Neural cell (in vitro differentiated cells): ENCODE measurements around the gene DROSHA. TPM values are rescaled to one million over a fixed set of nuclear protein-coding genes. Genes with fewer than 3 reads are reported as not detected.

Experiments
- H2AFZ ChIP-seq: fragments of 200-600, 300-800 bp; sonication (generic), shearing (Covaris generic); 2 replicates; pipeline ENCODE4 v1.6.0; 2014; ENCODE audit warnings: low read depth, mild to moderate bottlenecking, antibody characterized with exemption, low read length, moderate library complexity
- H3F3A ChIP-seq: fragments of 200-600 bp; shearing (Covaris generic); 2 replicates; pipeline ENCODE4 v1.6.1; 2016; ENCODE audit warnings: mild to moderate bottlenecking, moderate library complexity, mixed read lengths, antibody characterized with exemption, low read length; ENCODE audit not compliant: insufficient read depth, poor library complexity, severe bottlenecking
- H3K27ac ChIP-seq: fragments of 200-600, 300-800 bp; sonication (generic), shearing (Covaris generic); 2 replicates; pipeline ENCODE4 v1.5.1; 2014; ENCODE audit warnings: mild to moderate bottlenecking, low read length, moderate library complexity
- H3K27me3 ChIP-seq: fragments of 300-800, 200-600 bp; sonication (generic), shearing (Covaris generic); 2 replicates; pipeline ENCODE4 v1.6.0; 2014; ENCODE audit warnings: mild to moderate bottlenecking, low read depth, low read length, moderate library complexity; ENCODE audit not compliant: insufficient read depth
- H3K36me3 ChIP-seq: fragments of 300-800, 200-600 bp; sonication (generic), shearing (Covaris generic); 2 replicates; pipeline ENCODE4 v1.5.1; 2014; ENCODE audit warnings: mild to moderate bottlenecking, antibody characterized with exemption, low read length, moderate library complexity; ENCODE audit not compliant: insufficient read depth
- H3K4me2 ChIP-seq: fragments of 300-800, 200-600 bp; sonication (generic), shearing (Covaris generic); 2 replicates; pipeline ENCODE4 v1.6.0; 2014; ENCODE audit warnings: mild to moderate bottlenecking, low read length
- H3K4me3 ChIP-seq: fragments of 300-800, 200-600 bp; sonication (generic), shearing (Covaris generic); 2 replicates; pipeline ENCODE4 v1.5.1; 2014; ENCODE audit warnings: mild to moderate bottlenecking, low read length, moderate library complexity
- H3K79me2 ChIP-seq: fragments of 200-600 bp; shearing (Covaris generic); replicated peaks from 2 replicates; pipeline ENCODE4 v1.6.0; 2014; ENCODE audit warnings: mild to moderate bottlenecking, low read length, moderate library complexity; ENCODE audit not compliant: insufficient read depth
- H3K9ac ChIP-seq: fragments of 300-800, 200-600 bp; sonication (generic), shearing (Covaris generic); 2 replicates; pipeline ENCODE4 v1.6.1; 2016; ENCODE audit warnings: mild to moderate bottlenecking, low read length, mixed read lengths
- H3K9me2 ChIP-seq: fragments of 200-600 bp; shearing (Covaris generic); 2 replicates; pipeline ENCODE4 v1.6.1; 2016; ENCODE audit warnings: mild to moderate bottlenecking, low read length, mixed read lengths; ENCODE audit not compliant: insufficient read depth
- H3K9me3 ChIP-seq: fragments of 200-600, 300-800 bp; sonication (generic), shearing (Covaris generic); 2 replicates; pipeline ENCODE4 v1.6.1; 2016; ENCODE audit warnings: mild to moderate bottlenecking, mixed run types, low read length, moderate library complexity, mixed read lengths
- H4K20me1 ChIP-seq: fragments of 200-600 bp; shearing (Covaris generic); 2 replicates; pipeline ENCODE4 v1.6.1; 2016; ENCODE audit warnings: mild to moderate bottlenecking, mixed run types; ENCODE audit not compliant: insufficient read depth
- CTCF ChIP-seq: fragments of 450-650 bp; IDR thresholded peaks from 2 replicates; pipeline ENCODE4 v1.5.1; 2014; ENCODE audit warnings: antibody characterized with exemption, mild to moderate bottlenecking, moderate library complexity; ENCODE audit not compliant: poor library complexity, severe bottlenecking
- EP300 ChIP-seq: fragments of 450-650 bp; conservative IDR thresholded peaks from 2 replicates; pipeline ENCODE4 v1.6.1; 2014; ENCODE audit warnings: antibody characterized with exemption, mild to moderate bottlenecking, moderate library complexity; ENCODE audit not compliant: poor library complexity, severe bottlenecking
- EZH2 ChIP-seq: fragments of 200-600, 300-800 bp; shearing (Covaris generic), sonication (generic); IDR thresholded peaks from 2 replicates; pipeline ENCODE4 v1.6.1; 2014; ENCODE audit warnings: antibody characterized with exemption, low read length, borderline replicate concordance, mild to moderate bottlenecking; ENCODE audit not compliant: insufficient read depth, poor library complexity, severe bottlenecking
- MXI1 ChIP-seq: fragments of 450-650 bp; conservative IDR thresholded peaks from 2 replicates; pipeline ENCODE4 v1.6.1; 2014; ENCODE audit warnings: antibody characterized with exemption, mild to moderate bottlenecking; ENCODE audit not compliant: poor library complexity, severe bottlenecking
- POLR2AphosphoS5 ChIP-seq: IDR thresholded peaks from 2 replicates; pipeline ENCODE4 v1.6.1; 2012
- RAD21 ChIP-seq: fragments of 450-650 bp; conservative IDR thresholded peaks from 2 replicates; pipeline ENCODE4 v1.6.1; 2014; ENCODE audit warnings: antibody characterized with exemption, mild to moderate bottlenecking, moderate library complexity
- REST ChIP-seq: IDR thresholded peaks from 2 replicates; pipeline ENCODE4 v1.6.1; 2012; ENCODE audit warnings: borderline replicate concordance
- SMC3 ChIP-seq: fragments of 450-650 bp; conservative IDR thresholded peaks from 2 replicates; pipeline ENCODE4 v1.6.1; 2014; ENCODE audit warnings: antibody characterized with exemption, mild to moderate bottlenecking, moderate library complexity; ENCODE audit not compliant: poor library complexity
- TAF1 ChIP-seq: IDR thresholded peaks from 2 replicates; pipeline ENCODE4 v1.6.1; 2012; ENCODE audit warnings: low read depth
- polyA plus RNA-seq: library from polyadenylated mRNA; depleted of rRNA; stranded (reverse); fragments of >200 nt; gene quantifications from 2 replicates; pipeline ENCODE4 v1.2.3, GENCODE V29; 2014

The DROSHA gene
- polyA plus RNA-seq, 1 donor from 2014 or later: 88.5 TPM

DNA sequence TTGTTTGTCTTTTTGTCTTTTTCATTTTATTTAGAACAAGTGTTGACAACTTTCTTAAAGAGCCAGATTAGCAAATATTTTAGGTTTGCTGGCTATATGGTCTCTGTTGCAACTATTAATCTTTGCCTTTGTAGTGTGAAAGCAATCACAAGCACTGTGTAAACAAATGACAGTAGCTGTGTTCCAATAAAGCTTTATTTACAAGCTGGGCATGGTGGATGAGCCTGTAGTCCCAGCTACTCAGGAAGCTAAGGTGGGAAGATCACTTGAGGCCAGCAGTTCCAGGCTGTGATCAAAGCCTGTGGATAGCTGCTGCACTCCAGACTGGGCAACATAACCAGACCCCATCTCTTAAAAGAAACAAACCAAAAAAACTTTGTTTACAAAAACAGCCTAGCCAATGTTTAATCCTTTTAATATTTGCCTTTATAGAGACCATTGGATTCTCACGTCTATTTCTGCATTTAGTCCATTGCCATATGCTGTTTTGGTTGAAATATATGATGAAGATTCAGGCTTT lies 2.7 kb upstream of the DROSHA start:
- Histone ChIP-seq H3K9me2 (no peaks in the 10 kb centered on the region), H3K27me3 (no peaks in the 10 kb centered on the region), H3K4me3 (no peak overlapping the region), H3K27ac (no peak overlapping the region), H3K79me2 (peaks cover 29% of the 10 kb centered on the region), H3K9me3 (no peaks in the 10 kb centered on the region), H3F3A (no peaks in the 10 kb centered on the region), H3K9ac (no peak overlapping the region), H3K36me3 (peaks cover 9% of the 10 kb centered on the region), H3K4me2 (no peak overlapping the region), H2AFZ (no peak overlapping the region), H4K20me1 (no peaks in the 10 kb centered on the region)
- no peak for TF ChIP-seq EZH2

GRCh38 chr5:31531543-31531887 lies 378 bp downstream of the DROSHA start:
- peak overlapping the region; percentile 72 for H3K4me2 ChIP-seq
- peak overlapping the region; percentile 74 for H3K9ac ChIP-seq
- H3K9me3 ChIP-seq: no peaks in the 10 kb centered on the region
- H3F3A ChIP-seq: no peaks in the 10 kb centered on the region
- no peaks in the 10 kb centered on the region for H3K9me2 ChIP-seq
- TF ChIP-seq RAD21: no peak
- TF ChIP-seq SMC3: no peak
- peak; percentile 93 for TF ChIP-seq MXI1
- H4K20me1 ChIP-seq: no peaks in the 10 kb centered on the region
- peaks cover 5% of the 10 kb centered on the region for H3K36me3 ChIP-seq
- peak overlapping the region; percentile 65 for H3K27ac ChIP-seq
- no peaks in the 10 kb centered on the region for H3K27me3 ChIP-seq
- H3K79me2 ChIP-seq: peaks cover 27% of the 10 kb centered on the region
- H2AFZ ChIP-seq: peak overlapping the region; percentile 70
- peak overlapping the region; percentile 69 for H3K4me3 ChIP-seq

GRCh38 chr5:31530541-31531265 lies 1.2 kb downstream of the DROSHA start:
- no peak for TF ChIP-seq TAF1
- TF ChIP-seq RAD21: no peak
- no peak for TF ChIP-seq SMC3
- no peak for TF ChIP-seq EZH2
- no peak for TF ChIP-seq REST
- no peak for TF ChIP-seq EP300
- TF ChIP-seq CTCF: no peak
- TF ChIP-seq POLR2AphosphoS5: no peak
- TF ChIP-seq MXI1: no peak
- Histone ChIP-seq H2AFZ (no peak overlapping the region), H3K4me2 (peak overlapping the region; percentile 72), H3K27me3 (no peaks in the 10 kb centered on the region), H3K27ac (no peak overlapping the region), H3K9ac (peak overlapping the region; percentile 74), H3K9me2 (no peaks in the 10 kb centered on the region), H3K36me3 (peaks cover 5% of the 10 kb centered on the region), H3F3A (no peaks in the 10 kb centered on the region), H4K20me1 (no peaks in the 10 kb centered on the region), H3K4me3 (peak overlapping the region; percentile 69), H3K9me3 (no peaks in the 10 kb centered on the region), H3K79me2 (peaks cover 27% of the 10 kb centered on the region)
